B cell (primary cell): ENCODE data around the gene COL4A6. TPM values are rescaled to one million over a fixed set of nuclear protein-coding genes. Genes with fewer than 3 reads are reported as not detected.

Experiments used
- ATAC-seq: fragments of 200-7000 bp; cut with Tn5 transposase; one replicate; pipeline ENCODE4 v1.10.0; 2021; ENCODE audit warnings: low read depth, mild to moderate bottlenecking, moderate number of reproducible peaks, moderate library complexity
- CTCF ChIA-PET: fragments of 350-600 bp; sonication (Branson Sonifier 250); formaldehyde crosslinking; loops from one replicate; lab custom pipeline; 2021; ENCODE audit warnings: antibody characterized with exemption, inconsistent platforms; lab: Charles Lee
- POLR2A ChIA-PET: fragments of 350-600 bp; sonication (Branson Sonifier 250); formaldehyde crosslinking; loops from one replicate; lab custom pipeline; 2021; ENCODE audit warnings: antibody characterized with exemption; lab: Charles Lee
- DNase-seq: peaks from one replicate; pipeline ENCODE4 v3.0.0; 2013
- H2AFZ ChIP-seq: 2 replicates; pipeline ENCODE4 v1.6.1; 2012; ENCODE audit warnings: mild to moderate bottlenecking, low read depth, low read length; ENCODE audit not compliant: insufficient read depth, poor library complexity, severe bottlenecking
- H3K27ac ChIP-seq, 2 donors: 1 replicate in 1 of 2; 2 replicates in 1 of 2; pipeline ENCODE4 v1.5.1; 2012 to 2013; ENCODE audit warnings: low read length in 2 of 2, mild to moderate bottlenecking in 2 of 2, moderate library complexity in 1 of 2
- H3K27me3 ChIP-seq, 4 experiments: fragments of 200-600 bp in 1 of 4; sonication (generic) in 1 of 4; replicated peaks in 1 of 4; 1 replicate in 2 of 4; 2 replicates in 2 of 4; pipeline versions ENCODE4 v1.6.1 to v1.7.0; 2013 to 2016; ENCODE audit warnings: low read length in 3 of 4, mild to moderate bottlenecking in 2 of 4, mixed read lengths in 1 of 4, moderate library complexity in 1 of 4; ENCODE audit not compliant: insufficient read depth in 4 of 4, control insufficient read depth in 3 of 4; ENCODE audit errors: control extremely low read depth in 1 of 4
- H3K36me3 ChIP-seq, 2 experiments: replicated peaks in 1 of 2; 1 replicate in 1 of 2; 2 replicates in 1 of 2; pipeline versions ENCODE4 v1.6.1 to v1.7.1; 2013; ENCODE audit warnings: low read length in 1 of 2; ENCODE audit not compliant: insufficient read depth in 2 of 2, control insufficient read depth in 1 of 2; ENCODE audit errors: control extremely low read depth in 1 of 2, extremely low read depth in 1 of 2
- H3K4me1 ChIP-seq, 2 donors: fragments of 200-600 bp in 1 of 2; sonication (generic) in 1 of 2; 1 replicate in 1 of 2; 2 replicates in 1 of 2; pipeline versions ENCODE4 v1.5.1 to v1.6.1; 2013 to 2017; ENCODE audit warnings: low read length in 2 of 2; ENCODE audit not compliant: control insufficient read depth in 2 of 2, insufficient read depth in 2 of 2
- H3K4me2 ChIP-seq: replicated peaks from 2 replicates; pipeline ENCODE3; 2012; ENCODE audit warnings: mild to moderate bottlenecking, low read depth, low read length; ENCODE audit not compliant: poor library complexity, severe bottlenecking
- H3K4me3 ChIP-seq, 5 experiments: fragments of 200-600 bp in 1 of 5; sonication (generic) in 1 of 5; 1 replicate in 3 of 5; 2 replicates in 2 of 5; pipeline versions ENCODE4 v1.5.1 to v1.7.0; 2011 to 2016; ENCODE audit warnings: low read length in 4 of 5, mild to moderate bottlenecking in 4 of 5, low read depth in 2 of 5, control low read depth in 1 of 5, moderate library complexity in 1 of 5; ENCODE audit not compliant: insufficient read depth in 1 of 5; ENCODE audit errors: control extremely low read depth in 1 of 5, extremely low read depth in 1 of 5
- H3K79me2 ChIP-seq: fragments of 200-600 bp; sonication (generic); one replicate; pipeline ENCODE4 v1.6.0; 2016; ENCODE audit warnings: low read length; ENCODE audit not compliant: control insufficient read depth, insufficient read depth
- H3K9ac ChIP-seq: fragments of 200-600 bp; sonication (generic); 2 replicates; pipeline ENCODE4 v1.6.1; 2017; ENCODE audit warnings: mild to moderate bottlenecking, low read length, moderate library complexity
- H3K9me3 ChIP-seq, 3 donors: one replicate each; pipeline versions ENCODE4 v1.6.1 to v1.7.1; 2013; ENCODE audit warnings: low read length in 2 of 3; ENCODE audit not compliant: control insufficient read depth in 2 of 3, insufficient read depth in 1 of 3; ENCODE audit errors: control extremely low read depth in 1 of 3
- H4K20me1 ChIP-seq: 2 replicates; pipeline ENCODE4 v1.6.0; 2012; ENCODE audit warnings: mild to moderate bottlenecking, low read length; ENCODE audit not compliant: insufficient read depth, control insufficient read depth, poor library complexity, severe bottlenecking
- H3K27ac Mint-ChIP-seq: one replicate; pipeline ENCODE4 v1.8.0; 2021; ENCODE audit warnings: mixed read lengths
- H3K27me3 Mint-ChIP-seq: one replicate; pipeline ENCODE4 v1.8.0; 2021; ENCODE audit warnings: mixed read lengths
- H3K4me1 Mint-ChIP-seq: one replicate; pipeline ENCODE4 v1.8.0; 2021; ENCODE audit warnings: mixed read lengths
- H3K4me3 Mint-ChIP-seq: one replicate; pipeline ENCODE4 v1.8.0; 2021; ENCODE audit warnings: mixed read lengths
- H3K9me3 Mint-ChIP-seq: one replicate; pipeline ENCODE4 v1.8.0; 2022; ENCODE audit warnings: mixed read lengths; ENCODE audit not compliant: insufficient read depth
- CTCF ChIP-seq: fragments of 200-600 bp; IDR thresholded peaks from one replicate; pipeline ENCODE4 v1.8.0; 2022; ENCODE audit warnings: antibody characterized with exemption, mild to moderate bottlenecking
- EZH2 ChIP-seq: IDR thresholded peaks from 2 replicates; pipeline ENCODE4 v1.6.1; 2012; ENCODE audit warnings: borderline replicate concordance, low read depth, mild to moderate bottlenecking, moderate library complexity, low read length; ENCODE audit not compliant: insufficient read depth, poor library complexity, severe bottlenecking
- WGBS: methylation state at CpG from one replicate; pipeline ENCODE4 v1.1.5; 2013; ENCODE audit warnings: missing lambda C conversion rate; ENCODE audit not compliant: insufficient coverage; 5-methylcytosine and 5-hydroxymethylcytosine counted together
- intact Hi-C: fragments of 100-400 bp; cut with micrococcal nuclease; formaldehyde crosslinking; loops from one replicate; pipeline ENCODE4 v1.10.0; 2022
- polyA plus RNA-seq: library from polyadenylated mRNA; depleted of rRNA; stranded (reverse); fragments of >200 nt; gene quantifications from 2 replicates; pipeline ENCODE4 v1.2.3, GENCODE V29; 2012
- total RNA-seq, 2 donors: library from RNA; stranded (reverse); fragments of 120-200 nt in 1 of 2; gene quantifications; 1 replicate in 1 of 2; 2 replicates in 1 of 2; pipeline versions ENCODE4 v1.2.3 to v1.2.4, GENCODE V29; 2013 to 2022

COL4A6 gene
- total and polyA plus RNA-seq, 2 donors (not counting 1 experiment from before 2014, with no cell fraction given), result not detected

- ChIA-PET CTCF (no interaction called here), POLR2A (no interaction called here)
- intact Hi-C loops, result no loop called here
- Histone ChIP-seq H3K79me2 (no peaks in the 10 kb centered on the region), H4K20me1 (no peaks in the 10 kb centered on the region), H3K9ac (no peak overlapping the region), H3K36me3 (no peaks in the 10 kb centered on the region), H3K4me2 (no peak overlapping the region), H3K4me3 (no peak overlapping the region), H3K27ac (no peak overlapping the region), H2AFZ (no peak overlapping the region), H3K4me1 (no peaks in the 10 kb centered on the region), H3K9me3 (no peaks in the 10 kb centered on the region), H3K27me3 (no peaks in the 10 kb centered on the region)
- Mint-ChIP-seq H3K4me1 (no peaks in the 10 kb centered on the region), H3K4me3 (no peak overlapping the region), H3K27ac (no peak overlapping the region), H3K27me3 (no peaks in the 10 kb centered on the region), H3K9me3 (no peaks in the 10 kb centered on the region)
- TF ChIP-seq CTCF, result no peak
- TF ChIP-seq EZH2, result no peak
- 97% methylated on average over 7 of the region's 8 CpGs for WGBS
- DNase-seq (no peak), ATAC-seq (no peak)
Measured at GRCh38 chrX:108177351-108178142, 260.7 kb downstream of the COL4A6 start.

GRCh38 chrX:108173874-108174273, 264.3 kb downstream of the COL4A6 start:
- no peak overlapping the region for H3K27ac Mint-ChIP-seq

More at GRCh38 chrX:108173874-108174273, 264.3 kb downstream of the COL4A6 start:
- Histone ChIP-seq H3K9me3 (no peaks in the 10 kb centered on the region), H2AFZ (no peak overlapping the region), H4K20me1 (no peaks in the 10 kb centered on the region), H3K4me2 (no peak overlapping the region), H3K9ac (no peak overlapping the region), H3K79me2 (no peaks in the 10 kb centered on the region), H3K36me3 (no peaks in the 10 kb centered on the region), H3K4me3 (no peak overlapping the region), H3K27ac (no peak overlapping the region), H3K4me1 (no peaks in the 10 kb centered on the region), H3K27me3 (no peaks in the 10 kb centered on the region)
- CTCF ChIA-PET, result no interaction called here
- Mint-ChIP-seq H3K27me3 (no peaks in the 10 kb centered on the region), H3K4me3 (no peak overlapping the region), H3K4me1 (no peaks in the 10 kb centered on the region), H3K9me3 (no peaks in the 10 kb centered on the region)
- no CpG with 5 or more reads among the region's 3 CpGs for WGBS
- POLR2A ChIA-PET, result no interaction called here
- DNase-seq, result no peak
- intact Hi-C loops, result no loop called here
- ATAC-seq, result no peak
- TF ChIP-seq CTCF (no peak), EZH2 (no peak)
